ENCODE results near the gene SLC7A6.

The SLC7A6 gene

GRCh38 chr16:68230176-68230571 lies 34.2 kb upstream of the SLC7A6 start:
- DNase-seq (ENCODE audit: low read depth) = no peak
- no peak overlapping the region for H3K4me3 ChIP-seq (ENCODE audit: low read length)
- no peak for TF ChIP-seq CTCF (IDR thresholded peaks at IDR 0.05; ENCODE audit: insufficient read depth, low read depth, low read length, missing control alignments)

DNA sequence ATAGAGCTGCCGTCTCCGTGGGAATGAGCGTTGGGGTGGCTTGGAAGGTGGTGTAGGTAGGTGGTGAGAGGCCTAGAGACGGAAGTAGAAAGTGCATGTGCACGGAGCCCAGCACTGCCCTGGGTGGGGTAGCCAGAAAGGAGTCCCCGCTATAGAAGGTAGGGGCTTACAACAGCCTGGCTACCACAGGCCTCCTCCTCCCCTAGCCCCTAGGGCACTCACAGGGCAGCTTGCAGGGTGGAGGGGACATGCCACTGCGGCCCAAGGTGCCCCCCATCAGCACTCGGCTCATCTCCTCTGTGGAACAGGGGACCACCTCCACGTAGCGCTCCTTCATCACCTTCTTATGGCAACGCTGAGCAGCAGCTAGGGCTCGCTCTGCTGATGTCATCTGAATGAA lies 33.4 kb upstream of the SLC7A6 start:
- TF ChIP-seq CTCF (IDR thresholded peaks at IDR 0.05; ENCODE audit: insufficient read depth, low read depth, low read length, missing control alignments) = no peak
- DNase-seq (ENCODE audit: low read depth) = no peak
- H3K4me3 ChIP-seq (ENCODE audit: low read length) = no peak overlapping the region

DNA sequence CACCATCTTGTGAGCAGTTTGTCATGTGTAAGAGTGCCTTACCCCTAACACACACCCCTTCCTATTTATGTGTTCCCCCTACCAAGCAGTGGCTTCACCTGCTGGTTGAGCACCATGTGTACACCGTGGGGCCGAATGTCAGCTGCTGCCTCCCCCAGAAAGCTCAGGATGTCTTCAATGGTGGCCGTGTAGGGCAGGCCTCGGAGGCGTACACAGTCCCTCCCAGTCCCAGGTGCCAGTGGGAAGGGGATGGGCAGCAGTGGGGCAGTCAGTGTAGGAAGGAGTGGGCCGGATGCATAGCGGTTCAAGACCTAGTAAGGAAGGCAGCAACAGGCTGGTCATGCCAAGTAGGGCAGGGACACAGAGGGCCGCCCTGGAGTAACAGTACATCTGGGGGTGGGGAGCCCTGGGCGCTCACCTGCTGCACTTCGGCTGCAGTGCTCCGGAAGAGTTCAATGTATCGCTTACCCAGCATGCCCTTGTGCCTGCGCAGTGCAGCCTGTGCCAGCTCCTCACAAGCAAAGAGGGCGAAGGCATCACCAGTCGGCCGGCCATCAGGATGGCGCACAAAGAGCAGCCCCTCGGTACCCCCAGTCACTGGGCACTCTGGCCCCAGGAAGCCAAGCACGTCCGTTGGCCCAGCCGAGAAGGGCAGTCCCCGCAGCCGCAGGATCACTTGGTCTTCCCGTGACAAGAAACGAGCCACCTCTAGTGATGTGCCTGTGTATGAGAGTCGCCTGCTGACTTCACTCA lies 32.8 kb upstream of the SLC7A6 start:
- no peak for DNase-seq (ENCODE audit: low read depth)
- TF ChIP-seq CTCF (IDR thresholded peaks at IDR 0.05; ENCODE audit: insufficient read depth, low read depth, low read length, missing control alignments) = no peak
- no peak overlapping the region for H3K4me3 ChIP-seq (ENCODE audit: low read length)

- no peak for TF ChIP-seq CTCF (IDR thresholded peaks at IDR 0.05; ENCODE audit: insufficient read depth, low read depth, low read length, missing control alignments)
- no peak for DNase-seq (ENCODE audit: low read depth)
- H3K4me3 ChIP-seq (ENCODE audit: low read length) = no peak overlapping the region
Observed at GRCh38 chr16:68232335-68232734, 32.0 kb upstream of the SLC7A6 start.

GRCh38 chr16:68233085-68233834 lies 31.1 kb upstream of the SLC7A6 start:
- peak overlapping the region; percentile 94 for H3K4me3 ChIP-seq (ENCODE audit: low read length)
- no peak for DNase-seq (ENCODE audit: low read depth)
- TF ChIP-seq CTCF (IDR thresholded peaks at IDR 0.05; ENCODE audit: insufficient read depth, low read depth, low read length, missing control alignments) = no peak

DNA sequence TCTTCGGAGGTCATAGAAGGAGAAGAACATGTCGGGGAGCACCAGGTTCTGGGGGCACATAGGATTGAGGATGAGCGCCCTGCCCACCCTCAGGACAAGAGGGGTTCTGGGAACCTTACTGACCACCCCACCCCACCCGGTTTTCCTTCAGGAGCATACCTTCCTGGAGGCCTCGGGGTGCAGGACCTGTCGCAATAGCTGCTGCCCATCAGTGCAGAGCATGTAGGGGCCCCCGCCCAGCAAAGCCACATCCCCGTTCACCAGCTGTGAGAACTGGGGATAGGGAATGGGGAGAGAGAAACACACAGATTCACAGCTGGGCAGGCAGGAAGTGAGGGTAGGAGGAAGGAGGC lies 30.5 kb upstream of the SLC7A6 start:
- no peak for TF ChIP-seq CTCF (IDR thresholded peaks at IDR 0.05; ENCODE audit: insufficient read depth, low read depth, low read length, missing control alignments)
- DNase-seq (ENCODE audit: low read depth) = no peak
- H3K4me3 ChIP-seq (ENCODE audit: low read length) = peak overlapping the region; percentile 94

Data from epithelial cell of esophagus (primary cell).